Common myeloid progenitor, CD34-positive (primary cell): ENCODE measurements around the gene YDJC.

Experiments used
- CTCF ChIA-PET: fragments of 350-600 bp; sonication (Branson Sonifier 250); formaldehyde crosslinking; loops from one replicate; lab custom pipeline; 2021; ENCODE audit warnings: antibody characterized with exemption; lab: Charles Lee
- POLR2A ChIA-PET: fragments of 350-600 bp; sonication (Branson Sonifier 250); formaldehyde crosslinking; loops from one replicate; lab custom pipeline; 2021; ENCODE audit warnings: antibody characterized with exemption; lab: Charles Lee
- DNase-seq, 3 donors: peaks; one replicate each; pipeline versions ENCODE4 v3.0.0 to v3.0.0-alpha.2; 2013
- H3K27ac ChIP-seq, 2 experiments: 1 replicate in 1 of 2; 2 replicates in 1 of 2; pipeline ENCODE4 v1.7.0; 2013; ENCODE audit warnings: inconsistent platforms in 2 of 2, low read length in 2 of 2, mild to moderate bottlenecking in 2 of 2, low read depth in 1 of 2, moderate library complexity in 1 of 2; ENCODE audit not compliant: severe bottlenecking in 2 of 2, insufficient read depth in 1 of 2, poor library complexity in 1 of 2
- H3K27me3 ChIP-seq, 5 experiments: replicated peaks in 2 of 5; 1 replicate in 3 of 5; 2 replicates in 2 of 5; pipeline versions ENCODE4 v1.6.1 to v1.7.0; 2013; ENCODE audit warnings: low read length in 4 of 5, mild to moderate bottlenecking in 2 of 5, moderate library complexity in 2 of 5, inconsistent platforms in 1 of 5; ENCODE audit not compliant: insufficient read depth in 5 of 5, control insufficient read depth in 4 of 5
- H3K36me3 ChIP-seq, 4 experiments: 1 replicate in 2 of 4; 2 replicates in 2 of 4; pipeline versions ENCODE4 v1.6.1 to v1.7.0; 2013; ENCODE audit warnings: low read length in 3 of 4, control low read depth in 1 of 4, mild to moderate bottlenecking in 1 of 4; ENCODE audit not compliant: control insufficient read depth in 4 of 4, insufficient read depth in 4 of 4
- H3K4me1 ChIP-seq, 4 experiments: 1 replicate in 3 of 4; 2 replicates in 1 of 4; pipeline versions ENCODE4 v1.6.1 to v1.7.1; 2013; ENCODE audit warnings: low read length in 3 of 4, mild to moderate bottlenecking in 3 of 4, control low read depth in 1 of 4, inconsistent platforms in 1 of 4, moderate library complexity in 1 of 4; ENCODE audit not compliant: control insufficient read depth in 4 of 4, insufficient read depth in 4 of 4; ENCODE audit errors: control extremely low read depth in 1 of 4
- H3K4me3 ChIP-seq, 7 experiments: 1 replicate in 4 of 7; 2 replicates in 3 of 7; pipeline versions ENCODE4 v1.5.1 to v1.7.0; 2013; ENCODE audit warnings: mild to moderate bottlenecking in 7 of 7, low read length in 6 of 7, moderate library complexity in 6 of 7, inconsistent platforms in 2 of 7, low read depth in 2 of 7, control low read depth in 1 of 7; ENCODE audit not compliant: insufficient read depth in 4 of 7, control insufficient read depth in 1 of 7; ENCODE audit errors: extremely low read depth in 1 of 7
- H3K9me3 ChIP-seq, 5 experiments: 1 replicate in 4 of 5; 2 replicates in 1 of 5; pipeline versions ENCODE4 v1.6.1 to v1.7.1; 2013; ENCODE audit warnings: low read length in 4 of 5, mild to moderate bottlenecking in 2 of 5, inconsistent platforms in 1 of 5, low read depth in 1 of 5, moderate library complexity in 1 of 5; ENCODE audit not compliant: control insufficient read depth in 4 of 5, insufficient read depth in 2 of 5; ENCODE audit errors: control extremely low read depth in 1 of 5
- WGBS: methylation state at CpG from one replicate; pipeline ENCODE4 v1.1.5; 2013; ENCODE audit not compliant: insufficient coverage; 5-methylcytosine and 5-hydroxymethylcytosine counted together

Gene YDJC

GRCh38 chr22:21643533-21644357 lies 13.9 kb upstream of the YDJC start:
- H3K36me3 ChIP-seq, result peaks cover 0 to 17% (median 3%) of the 10 kb centered on the region in 4 experiments
- peaks cover 0 to 5% (median 0%) of the 10 kb centered on the region in 5 experiments for H3K27me3 ChIP-seq
- POLR2A ChIA-PET, result interaction anchor here (1.5 to 3.4 kb wide), 2 partner anchors 9 to 14 kb away, joined by 3 to 41 read pairs; partner anchors contain the start of gene YDJC
- CTCF ChIA-PET, result interaction anchor here (1.4 to 9.2 kb wide), 4 partner anchors 8 to 18 kb away, joined by 8 to 174 read pairs (median 14); partner anchors contain the start of genes CCDC116 and YDJC
- H3K27ac ChIP-seq, result peak overlapping the region in 1 of 2 experiments; percentile 95
- 92% methylated on average over 21 of the region's 22 CpGs for WGBS
- peak in 2 of 3 donors; percentile 36 to 45 for DNase-seq
- peaks cover 3 to 30% (median 24%) of the 10 kb centered on the region in 4 experiments for H3K4me1 ChIP-seq
- H3K4me3 ChIP-seq, result peak overlapping the region in 3 of 7 experiments; percentile 71 to 74 (median 74)
- no peaks in the 10 kb centered on the region for H3K9me3 ChIP-seq

GRCh38 chr22:21642584-21643448 lies 13.0 kb upstream of the YDJC start:
- Histone ChIP-seq H3K9me3 (no peaks in the 10 kb centered on the region), H3K4me3 (peak overlapping the region; percentile 13 to 74 (median 66)), H3K36me3 (peaks cover 0 to 14% (median 2%) of the 10 kb centered on the region in 4 experiments), H3K27me3 (peaks cover 0 to 5% (median 0%) of the 10 kb centered on the region in 5 experiments), H3K27ac (peak overlapping the region; percentile 54 to 95), H3K4me1 (peaks cover 3 to 30% (median 24%) of the 10 kb centered on the region in 4 experiments)
- ChIA-PET POLR2A (interaction anchor here (0.7 to 3.4 kb wide), 9 partner anchors 8 to 70 kb away, joined by 3 to 41 read pairs (median 3); partner anchors contain the start of genes CCDC116, PPIL2 and YDJC), CTCF (interaction anchor here (0.8 to 9.2 kb wide), 6 partner anchors 9 to 79 kb away, joined by 3 to 174 read pairs (median 6); partner anchors contain the start of genes CCDC116 and YDJC)
- 2% methylated on average over 54 of the region's 56 CpGs for WGBS
- peak; percentile 55 to 59 (median 56) for DNase-seq

- peak; percentile 97 to 98 (median 98) for DNase-seq
- Histone ChIP-seq H3K4me1 (peaks cover 3 to 30% (median 23%) of the 10 kb centered on the region in 4 experiments), H3K27ac (peak within 1 kb of the TSS; percentile 54 to 95), H3K4me3 (peak within 1 kb of the TSS; percentile 13 to 74 (median 66)), H3K9me3 (no peaks in the 10 kb centered on the region), H3K36me3 (peaks cover 0 to 14% (median 2%) of the 10 kb centered on the region in 4 experiments), H3K27me3 (peaks cover 0 to 5% (median 0%) of the 10 kb centered on the region in 5 experiments)
- under 1% methylated on average over 69 of the region's 76 CpGs for WGBS
- CTCF ChIA-PET, result interaction anchor here (0.8 to 9.2 kb wide), 7 partner anchors 8 to 78 kb away, joined by 3 to 174 read pairs (median 6); partner anchors contain the start of genes CCDC116 and YDJC
- POLR2A ChIA-PET, result interaction anchor here (0.5 to 3.4 kb wide), 11 partner anchors 8 to 190 kb away, joined by 3 to 41 read pairs (median 3); partner anchors contain the start of genes CCDC116, PPIL2 and YDJC
These were observed 12.2 kb upstream of the YDJC start, which contains the start of gene SDF2L1 for GRCh38 chr22:21641789-21642583. TSS of gene SDF2L1 (plus strand) at chr22:21642302. CDS start at chr22:21642337, 35 bp downstream.

- DNase-seq, result peak in 1 of 3 donors; percentile 27
- H3K27ac ChIP-seq, result peak overlapping the region in 1 of 2 experiments; percentile 95
- WGBS, result 16% methylated on average over 9 of the region's 9 CpGs
- peak overlapping the region in 5 of 7 experiments; percentile 21 to 74 (median 56) for H3K4me3 ChIP-seq
- ChIA-PET CTCF (interaction anchor here (1.0 to 9.2 kb wide), 2 partner anchors 15 to 27 kb away, joined by 6 to 174 read pairs; partner anchors contain the start of genes CCDC116 and YDJC), POLR2A (interaction anchor here (0.7 to 3.4 kb wide), 7 partner anchors 8 to 59 kb away, joined by 3 to 41 read pairs (median 4); partner anchors contain the start of genes CCDC116 and YDJC)
- H3K4me1 ChIP-seq, result peaks cover 3 to 30% (median 22%) of the 10 kb centered on the region in 4 experiments
- peaks cover 0 to 5% (median 0%) of the 10 kb centered on the region in 5 experiments for H3K27me3 ChIP-seq
- peaks cover 0 to 13% (median 2%) of the 10 kb centered on the region in 4 experiments for H3K36me3 ChIP-seq
- no peaks in the 10 kb centered on the region for H3K9me3 ChIP-seq
These were observed 11.6 kb upstream of the YDJC start for GRCh38 chr22:21641417-21641788.

- Histone ChIP-seq H3K36me3 (peaks cover 0 to 8% (median 2%) of the 10 kb centered on the region in 4 experiments), H3K4me3 (no peak overlapping the region), H3K27ac (peak overlapping the region in 1 of 2 experiments; percentile 95), H3K27me3 (peaks cover 0 to 5% (median 0%) of the 10 kb centered on the region in 5 experiments), H3K4me1 (peaks cover 3 to 30% (median 22%) of the 10 kb centered on the region in 4 experiments), H3K9me3 (no peaks in the 10 kb centered on the region)
- CTCF ChIA-PET, result interaction anchor here (1.0 to 9.2 kb wide), 2 partner anchors 15 to 27 kb away, joined by 6 to 174 read pairs; partner anchors contain the start of genes CCDC116 and YDJC
- WGBS, result 100% methylated on average over 3 of the region's 5 CpGs
- POLR2A ChIA-PET, result interaction anchor here (1.2 to 3.4 kb wide), 4 partner anchors 8 to 38 kb away, joined by 4 to 41 read pairs (median 6); partner anchors contain the start of genes CCDC116 and YDJC
- no peak for DNase-seq
These were observed 11.0 kb upstream of the YDJC start for GRCh38 chr22:21640810-21641209.
